Umbilical cord (tissue), 2 donors: ENCODE results near the gene THBS2. TPM values are rescaled to one million over a fixed set of nuclear protein-coding genes. Genes with fewer than 3 reads are reported as not detected.
"Not testable (repeated sequence)": the region's sequence is repeated elsewhere in the genome, so short reads cannot be mapped to it uniquely, and the experiment has no call there.

Experiments
- DNase-seq: peaks from one replicate; pipeline ENCODE4 v3.0.0-alpha.2; 2015; ENCODE audit warnings: low spot score
- total RNA-seq: library from RNA; depleted of rRNA; stranded (reverse); fragments of >200 nt; gene quantifications from one replicate; pipeline ENCODE4 v1.2.3, GENCODE V29; 2014; ENCODE audit warnings: low replicate concordance; ENCODE audit not compliant: insufficient read depth

The THBS2 gene
- 238 TPM for total RNA-seq

DNA sequence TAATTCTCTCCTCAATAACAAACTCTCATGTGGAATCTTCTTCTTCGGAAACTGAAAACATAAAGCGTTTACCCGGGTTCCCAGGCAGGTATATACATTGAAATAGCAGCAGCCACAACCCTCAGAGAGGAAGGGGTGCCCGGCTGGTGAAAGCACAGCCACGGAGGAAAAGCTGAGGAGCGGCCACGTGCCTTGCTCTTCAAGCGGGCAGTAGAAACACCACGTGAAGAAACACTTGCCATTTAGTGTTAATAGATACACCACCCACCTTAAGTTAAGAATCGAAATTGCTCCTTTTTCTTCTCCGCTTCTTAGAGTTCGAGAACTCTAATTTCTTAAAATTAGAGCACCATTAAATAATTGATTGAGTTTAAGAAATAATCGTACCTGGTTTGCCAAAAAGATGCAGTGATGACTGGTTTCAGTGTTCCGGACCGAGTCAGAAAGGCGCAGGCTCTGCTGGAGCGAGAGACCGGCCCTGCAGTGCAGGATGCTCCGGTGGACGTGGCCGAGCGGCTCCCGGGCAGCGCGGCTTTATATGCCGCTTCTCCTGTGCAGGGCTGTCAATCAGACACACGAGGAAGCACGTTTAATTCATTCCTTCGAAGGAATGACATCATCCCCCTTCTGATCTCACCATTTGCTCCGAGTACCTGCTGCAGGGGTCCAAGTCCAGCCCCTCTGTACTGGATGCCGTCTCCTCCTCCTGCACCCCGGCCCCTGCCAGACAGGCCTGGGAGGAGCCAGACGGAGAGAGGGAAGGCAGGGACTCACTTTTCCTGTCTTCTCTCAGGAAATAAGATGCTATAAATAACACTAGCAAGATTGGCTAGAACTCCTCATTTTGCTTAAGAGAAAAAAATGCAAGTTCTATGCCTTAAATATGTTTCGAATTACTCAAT, at the start of gene THBS2:
Gene THBS2, minus strand, starts transcription at position 510 of the 902 bp plus-strand sequence. CDS start 3,062 bp downstream, outside the sequence.
- DNase-seq = peak; percentile 95

GRCh38 chr6:169302716-169303115, 49.1 kb upstream of the THBS2 start:
- no peak for DNase-seq

GRCh38 chr6:169302255-169302654, 48.6 kb upstream of the THBS2 start:
- DNase-seq = no peak

DNA sequence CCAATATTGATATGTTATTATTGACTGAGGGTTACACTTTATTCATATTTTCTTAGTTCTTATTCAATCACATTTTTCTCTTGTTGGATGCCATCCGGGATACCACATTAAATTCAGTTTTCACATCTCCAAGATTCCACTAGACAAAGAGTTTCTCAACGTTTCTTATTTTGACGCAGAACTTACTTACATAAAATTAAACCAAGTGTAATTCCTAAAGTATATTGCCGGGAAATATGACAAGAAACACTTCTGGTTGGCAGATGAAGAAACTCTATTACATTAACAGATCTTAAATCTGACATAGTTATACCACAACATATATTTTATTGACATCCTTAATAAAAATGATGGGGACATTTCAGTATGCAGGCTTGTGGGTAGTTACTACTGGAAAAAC, 47.3 kb upstream of the THBS2 start:
- DNase-seq = no peak

DNA sequence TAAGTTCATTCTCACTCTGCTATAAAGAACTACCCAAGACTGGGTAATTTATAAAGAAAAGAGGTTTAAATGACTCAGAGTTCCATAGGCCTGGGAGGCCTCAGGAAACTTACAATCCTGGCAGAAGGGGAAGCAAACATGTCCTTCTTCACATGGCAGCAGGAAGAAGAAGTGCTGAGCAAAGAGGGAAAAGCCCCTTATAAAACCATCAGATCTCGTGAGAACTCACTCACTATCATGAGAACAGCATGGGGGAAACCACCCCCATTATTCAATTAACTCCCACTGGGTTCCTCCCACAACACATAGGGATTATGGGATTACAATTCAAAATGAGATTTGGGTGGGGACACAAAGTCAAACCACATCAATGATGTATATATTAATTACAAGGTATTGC, 45.0 kb upstream of the THBS2 start:
- DNase-seq = not testable (repeated sequence)

- no peak for DNase-seq
Measured at GRCh38 chr6:169296622-169297021, 43.0 kb upstream of the THBS2 start.

DNA sequence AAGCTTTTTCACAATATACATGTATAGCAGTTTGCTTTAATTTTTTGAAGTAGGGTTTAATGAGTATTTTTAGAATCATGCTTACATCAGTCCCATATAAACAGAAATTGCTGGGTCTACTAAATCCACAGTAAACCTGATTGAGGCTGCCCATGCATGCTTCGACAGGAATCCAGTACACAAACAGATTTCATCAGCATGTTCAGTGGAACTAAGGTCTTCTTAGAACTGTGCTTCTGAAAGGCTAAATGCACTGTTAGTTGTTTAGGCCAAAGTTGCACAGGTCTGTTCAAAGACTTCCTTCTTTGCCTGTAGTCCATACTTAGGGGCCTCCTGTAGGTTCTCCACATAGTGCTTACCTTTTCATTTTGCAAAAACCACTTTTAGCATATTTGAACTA, 42.5 kb upstream of the THBS2 start:
- peak; percentile 53 for DNase-seq

DNA sequence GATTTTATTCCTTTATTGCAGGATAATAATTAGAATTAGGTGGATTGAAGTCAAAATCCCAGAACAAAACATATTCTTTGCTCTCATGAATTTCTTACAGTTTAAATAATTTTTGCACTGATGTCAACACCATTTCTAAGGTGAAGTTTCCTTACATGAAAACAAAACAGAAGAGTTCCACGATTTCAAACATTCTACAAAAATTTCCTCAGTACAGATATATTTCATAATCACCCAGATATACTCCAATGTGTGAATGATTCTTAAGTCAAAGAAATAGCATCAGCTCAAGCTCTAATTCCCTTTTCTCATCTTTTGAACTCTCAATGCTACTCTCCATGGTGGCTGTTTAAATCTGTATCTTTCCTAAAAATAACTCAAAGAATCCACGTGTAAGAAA, 39.5 kb upstream of the THBS2 start:
- DNase-seq = peak; percentile 12

GRCh38 chr6:169292338-169293124, 38.9 kb upstream of the THBS2 start:
- peak; percentile 96 for DNase-seq

GRCh38 chr6:169291646-169292337, 38.1 kb upstream of the THBS2 start:
- DNase-seq = no peak

DNA sequence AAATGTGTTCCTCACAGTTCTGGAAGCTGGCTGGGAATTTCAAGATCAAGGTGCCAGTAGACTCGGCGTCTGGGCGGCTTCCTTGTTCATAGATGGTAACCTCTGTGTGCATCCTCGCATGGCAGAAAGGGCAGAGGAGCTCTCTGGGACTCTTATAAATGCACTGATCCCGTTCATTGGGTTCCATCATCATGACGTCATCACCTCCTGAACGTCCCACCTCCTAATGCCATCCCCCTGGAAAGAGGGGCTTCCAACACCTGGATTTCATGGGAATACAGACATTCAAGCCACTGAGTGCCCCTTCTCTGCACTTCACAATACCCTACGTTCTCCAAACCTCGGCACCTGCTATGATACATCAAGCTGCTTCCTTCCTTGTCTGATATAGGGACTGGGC, 37.5 kb upstream of the THBS2 start:
- DNase-seq = no peak

GRCh38 chr6:169289619-169290339, 36.1 kb upstream of the THBS2 start:
- no peak for DNase-seq

GRCh38 chr6:169289257-169289618, 35.6 kb upstream of the THBS2 start:
- DNase-seq = no peak

DNA sequence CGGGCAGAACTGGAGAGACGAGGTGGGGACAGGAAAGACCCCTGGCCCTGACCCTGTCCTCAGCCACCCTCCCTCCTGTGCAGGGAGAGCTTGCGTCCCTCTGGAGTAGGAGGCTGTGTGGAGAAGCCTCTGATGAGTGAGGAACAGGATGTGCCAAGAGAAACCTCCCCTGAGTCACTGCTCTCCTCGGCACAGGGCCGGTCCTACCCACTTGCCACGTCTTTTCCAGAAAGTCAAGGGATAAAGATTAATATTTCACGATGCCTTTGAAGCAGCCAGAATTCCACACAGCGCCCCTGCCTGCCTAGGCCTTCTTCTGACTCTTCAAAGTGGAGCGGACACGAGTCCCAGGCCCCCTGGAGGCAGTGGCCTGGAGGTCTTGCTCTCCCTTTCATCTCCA, 34.9 kb upstream of the THBS2 start:
- DNase-seq = no peak

GRCh38 chr6:169287675-169288074, 34.0 kb upstream of the THBS2 start:
- DNase-seq = no peak

DNA sequence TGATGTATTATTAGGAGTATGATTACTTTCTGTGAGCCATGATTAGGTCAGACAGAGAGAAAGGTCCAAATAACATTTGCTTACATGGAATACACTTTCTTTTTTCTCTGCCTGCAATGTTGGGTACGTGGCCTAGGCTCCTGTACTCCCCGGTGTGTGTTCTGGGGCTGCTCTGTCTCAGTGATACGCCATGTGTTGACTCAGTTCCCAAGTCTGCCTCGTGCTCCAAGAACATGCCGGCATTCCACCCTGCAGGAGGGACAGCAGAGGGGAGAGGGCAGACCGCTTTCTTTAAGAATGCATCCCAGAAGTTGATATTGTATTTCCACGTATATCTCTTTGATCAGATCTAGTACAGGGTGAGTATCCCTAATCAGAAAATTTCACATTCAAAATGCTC, 33.3 kb upstream of the THBS2 start:
- DNase-seq = no peak

GRCh38 chr6:169285165-169285564, 31.5 kb upstream of the THBS2 start:
- no peak for DNase-seq

- no peak for DNase-seq
Measured at GRCh38 chr6:169283924-169284323, 30.3 kb upstream of the THBS2 start.

GRCh38 chr6:169282043-169282442, 28.4 kb upstream of the THBS2 start:
- DNase-seq = no peak

DNA sequence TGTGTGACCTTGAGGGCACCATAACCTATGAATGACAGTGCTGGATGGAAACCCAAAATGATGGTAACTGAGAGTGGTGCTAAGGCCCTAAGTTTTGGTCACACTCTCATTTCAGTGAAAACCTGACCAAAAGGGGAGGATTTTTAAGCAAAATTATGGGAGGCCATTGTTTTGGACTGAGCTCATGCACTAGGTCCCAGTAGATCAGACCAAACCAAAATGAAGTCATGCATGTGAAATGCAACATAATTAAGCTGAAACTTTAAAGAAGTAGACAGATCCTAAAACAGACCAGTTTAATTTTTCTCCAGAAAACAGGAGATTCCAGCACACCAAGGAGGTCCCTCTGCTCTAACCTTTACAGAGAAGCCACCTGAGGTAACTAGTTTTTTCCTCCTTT, 24.0 kb upstream of the THBS2 start:
- DNase-seq = no peak

GRCh38 chr6:169274781-169275180, 21.1 kb upstream of the THBS2 start:
- DNase-seq = peak; percentile 56
